ENCODE data around the gene LEFTY2.
"Not testable (repeated sequence)": the region's sequence is repeated elsewhere in the genome, so short reads cannot be mapped to it uniquely, and the experiment has no call there.

LEFTY2 gene

GRCh38 chr1:225888898-225889601, 52.0 kb downstream of the LEFTY2 start, which contains the start of gene LEFTY1:
Gene LEFTY1, minus strand, starts transcription at chr1:225889146. Its CDS starts 80 bp downstream, at chr1:225889066.
- Histone ChIP-seq H3K4me2 (ENCODE audit: low read depth, low read length, poor library complexity, severe bottlenecking) (no peak within 1 kb of the TSS), H3F3A (ENCODE audit: low read depth) (no peaks in the 10 kb centered on the region), H3K9ac (ENCODE audit: low read depth, low read length, poor library complexity, severe bottlenecking) (no peak within 1 kb of the TSS), H3K79me2 (ENCODE audit: insufficient read depth, low read length) (no peaks in the 10 kb centered on the region), H3K27me3 (ENCODE audit: insufficient read depth, low read length, poor library complexity, severe bottlenecking) (no peaks in the 10 kb centered on the region), H3K36me3 (ENCODE audit: insufficient read depth, low read length) (no peaks in the 10 kb centered on the region), H2AFZ (ENCODE audit: low read length) (no peak within 1 kb of the TSS), H3K4me3 (ENCODE audit: low read length, poor library complexity, severe bottlenecking) (no peak within 1 kb of the TSS), H3K9me2 (replicated peaks; ENCODE audit: low read depth, low read length) (no peaks in the 10 kb centered on the region), H4K20me1 (ENCODE audit: insufficient read depth, low read length, poor library complexity, severe bottlenecking) (no peaks in the 10 kb centered on the region), H3K4me1 (ENCODE audit: insufficient read depth, low read length, poor library complexity, severe bottlenecking) (no peaks in the 10 kb centered on the region), H3K9me3 (ENCODE audit: insufficient read depth, low read depth, low read length) (no peaks in the 10 kb centered on the region)
- no peak for TF ChIP-seq EZH2phosphoT487 (IDR thresholded peaks at IDR 0.05; ENCODE audit: borderline replicate concordance)
- TF ChIP-seq CTCF (conservative IDR thresholded peaks at IDR 0.05; ENCODE audit: low read length) = no peak

DNA sequence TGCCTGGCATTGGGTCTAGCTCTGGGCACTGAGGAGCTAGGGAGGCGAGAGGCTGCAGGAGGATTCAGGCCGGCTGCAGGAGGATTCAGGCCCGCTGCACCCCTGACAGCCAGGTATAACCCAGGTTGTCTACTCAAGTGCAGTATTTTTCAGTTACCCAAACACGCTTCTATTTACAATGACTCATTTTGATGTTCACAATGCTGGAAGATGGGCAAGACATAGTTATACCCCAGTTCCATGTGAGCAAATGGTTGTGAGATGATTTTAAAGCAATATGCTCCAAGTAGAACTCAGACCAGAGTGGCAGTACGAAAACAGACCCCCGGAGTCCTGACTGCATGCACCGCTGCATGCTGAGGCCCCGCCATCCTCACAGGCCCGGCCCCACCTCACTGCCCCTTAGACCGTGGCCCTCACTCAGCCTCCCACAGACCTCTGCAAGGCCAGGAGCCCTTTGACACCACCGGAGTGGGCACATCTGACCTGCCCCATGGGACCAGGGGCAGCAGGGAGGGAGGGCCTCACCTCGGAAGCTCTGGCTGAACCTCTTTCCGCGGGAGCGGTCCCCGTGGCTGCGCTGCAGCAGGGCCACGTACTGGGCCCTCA, 52.6 kb downstream of the LEFTY2 start:
- Histone ChIP-seq H2AFZ (ENCODE audit: low read length) (no peak overlapping the region), H3F3A (ENCODE audit: low read depth) (no peaks in the 10 kb centered on the region), H3K4me1 (ENCODE audit: insufficient read depth, low read length, poor library complexity, severe bottlenecking) (no peaks in the 10 kb centered on the region), H3K9ac (ENCODE audit: low read depth, low read length, poor library complexity, severe bottlenecking) (no peak overlapping the region), H3K9me3 (ENCODE audit: insufficient read depth, low read depth, low read length) (no peaks in the 10 kb centered on the region), H3K27me3 (ENCODE audit: insufficient read depth, low read length, poor library complexity, severe bottlenecking) (no peaks in the 10 kb centered on the region), H3K79me2 (ENCODE audit: insufficient read depth, low read length) (no peaks in the 10 kb centered on the region), H3K36me3 (ENCODE audit: insufficient read depth, low read length) (no peaks in the 10 kb centered on the region), H3K9me2 (replicated peaks; ENCODE audit: low read depth, low read length) (no peaks in the 10 kb centered on the region), H3K4me2 (ENCODE audit: low read depth, low read length, poor library complexity, severe bottlenecking) (no peak overlapping the region), H3K4me3 (ENCODE audit: low read length, poor library complexity, severe bottlenecking) (no peak overlapping the region), H4K20me1 (ENCODE audit: insufficient read depth, low read length, poor library complexity, severe bottlenecking) (no peaks in the 10 kb centered on the region)
- TF ChIP-seq CTCF (conservative IDR thresholded peaks at IDR 0.05; ENCODE audit: low read length) = no peak
- no peak for TF ChIP-seq EZH2phosphoT487 (IDR thresholded peaks at IDR 0.05; ENCODE audit: borderline replicate concordance)

- H3K9ac ChIP-seq (ENCODE audit: low read depth, low read length, poor library complexity, severe bottlenecking); H3F3A ChIP-seq (ENCODE audit: low read depth); H3K9me3 ChIP-seq (ENCODE audit: insufficient read depth, low read depth, low read length); H3K27me3 ChIP-seq (ENCODE audit: insufficient read depth, low read length, poor library complexity, severe bottlenecking); H3K4me3 ChIP-seq (ENCODE audit: low read length, poor library complexity, severe bottlenecking); H4K20me1 ChIP-seq (ENCODE audit: insufficient read depth, low read length, poor library complexity, severe bottlenecking); H2AFZ ChIP-seq (ENCODE audit: low read length); H3K9me2 ChIP-seq (replicated peaks; ENCODE audit: low read depth, low read length); H3K4me1 ChIP-seq (ENCODE audit: insufficient read depth, low read length, poor library complexity, severe bottlenecking); H3K79me2 ChIP-seq (ENCODE audit: insufficient read depth, low read length); H3K36me3 ChIP-seq (ENCODE audit: insufficient read depth, low read length); H3K4me2 ChIP-seq (ENCODE audit: low read depth, low read length, poor library complexity, severe bottlenecking): not testable (repeated sequence)
These were observed 53.3 kb downstream of the LEFTY2 start for GRCh38 chr1:225887554-225888288.

Measured in Loucy (cell line).